M059J (cell line): ENCODE results near the gene PRR23C. TPM values are rescaled to one million over a fixed set of nuclear protein-coding genes. Genes with fewer than 3 reads are reported as not detected.

Source experiments
- DNase-seq: peaks from one replicate; pipeline ENCODE4 v3.0.0-alpha.2; 2012; ENCODE audit warnings: low read depth
- total RNA-seq: library from RNA; depleted of rRNA; stranded (reverse); fragments of >200 nt; shearing (Covaris generic); gene quantifications from 2 replicates; pipeline ENCODE4 v1.2.3, GENCODE V29; 2014; rRNA removed

Gene PRR23C
- total RNA-seq, 1 experiment from 2014 or later, result not detected

- DNase-seq, result no peak
Observed at GRCh38 chr3:139005356-139005993, 39.2 kb downstream of the PRR23C start.

GRCh38 chr3:138995706-138996105, 49.0 kb downstream of the PRR23C start:
- no peak for DNase-seq

Other genes starting within 250 kb of the PRR23C start
- 7.6 and 21.9 TPM in 2 replicates for gene PIK3CB, start 210.0 kb downstream of the PRR23C start, total RNA-seq
- gene FOXL2, start 97.8 kb downstream of the PRR23C start, total RNA-seq, result 0.22 and 2.3 TPM in 2 replicates
- 1.4 and 2.6 TPM in 2 replicates for gene FOXL2NB, start 97.7 kb downstream of the PRR23C start, total RNA-seq
- gene PRR23A, start 38.6 kb downstream of the PRR23C start, total RNA-seq, result not detected in 2 replicates
- not detected in 2 replicates for gene PRR23B, start 24.0 kb downstream of the PRR23C start, total RNA-seq